ENCODE measurements around the gene NISCH. TPM values are rescaled to one million over a fixed set of nuclear protein-coding genes. Genes with fewer than 3 reads are reported as not detected.
A peak's percentile ranks its signal among the peaks of the same experiment; 100 is the strongest.

Gene NISCH
- polyA plus RNA-seq (2013, experiment 1 of 2): 55.5 TPM
- polyA plus RNA-seq (2013, experiment 2 of 2): 49.9 TPM

DNA sequence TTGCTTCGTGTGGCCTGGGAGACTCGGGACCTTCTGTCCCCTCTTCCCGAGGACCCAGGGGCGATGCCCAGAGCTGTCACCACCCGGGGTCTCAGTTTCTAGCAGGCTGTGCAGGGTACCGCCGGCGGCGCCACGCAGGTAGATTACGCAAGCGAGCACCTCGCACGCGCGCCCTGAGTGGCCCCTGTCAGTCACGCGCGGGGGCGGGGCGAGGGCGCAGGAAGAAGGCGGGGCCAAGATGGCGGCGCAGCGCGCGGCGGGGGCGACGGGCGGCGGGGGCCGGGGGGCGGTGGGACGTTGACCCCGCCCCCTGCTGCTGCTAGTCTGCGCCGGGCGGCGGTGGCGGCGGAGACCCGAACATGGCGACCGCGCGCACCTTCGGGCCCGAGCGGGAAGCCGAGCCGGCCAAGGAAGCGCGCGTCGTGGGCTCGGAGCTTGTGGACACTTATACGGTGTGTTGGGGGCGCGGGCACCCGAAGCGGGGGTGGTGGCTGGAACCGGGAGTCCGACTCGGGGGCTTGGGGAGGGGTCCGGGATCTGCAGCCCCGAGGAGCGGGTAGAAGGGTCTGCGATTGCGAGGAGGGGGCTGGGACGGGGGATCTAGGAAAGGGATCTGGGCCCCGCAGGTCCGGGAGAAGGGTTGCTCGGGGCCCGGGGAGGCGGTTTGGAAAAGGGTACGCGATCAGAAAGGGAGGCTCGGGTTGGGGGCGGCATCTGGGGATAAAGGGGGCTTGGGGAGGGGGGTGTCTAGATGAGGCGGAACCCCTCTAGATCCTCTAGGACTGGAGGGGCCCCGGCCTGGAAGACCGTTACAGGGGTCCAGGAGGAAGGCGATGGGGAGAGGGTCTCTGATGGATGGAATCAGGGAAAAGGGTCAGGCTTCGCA lies at the start of gene NISCH:
Gene NISCH (plus strand): TSS at position 322 of the 886 bp plus-strand sequence. CDS start 38 bp downstream, at position 360.
- Histone ChIP-seq H3K4ac (ENCODE audit: low read depth in 1 of 2, low read length in 2 of 2) (peak within 1 kb of the TSS; percentile 61 to 75), H3K27me3 (ENCODE audit: control insufficient read depth in 1 of 2, insufficient read depth in 1 of 2, low read length in 2 of 2) (no peaks in the 10 kb centered on the region), H4K91ac (ENCODE audit: low read length) (peak within 1 kb of the TSS; percentile 54), H3K4me1 (ENCODE audit: control insufficient read depth, insufficient read depth, low read depth, low read length) (peaks cover 24% of the 10 kb centered on the region), H2AK5ac (ENCODE audit: low read length, severe bottlenecking) (peak within 1 kb of the TSS; percentile 27), H3K27ac (ENCODE audit: low read length, poor library complexity, severe bottlenecking) (peak within 1 kb of the TSS; percentile 53), H3K4me3 (ENCODE audit: insufficient read depth in 1 of 2, low read depth in 1 of 2, low read length in 2 of 2) (peak within 1 kb of the TSS; percentile 75 to 96), H3K14ac (ENCODE audit: low read length in 2 of 2) (peak within 1 kb of the TSS; percentile 58 to 71), H3K36me3 (ENCODE audit: control insufficient read depth in 1 of 2, insufficient read depth in 2 of 2, low read depth in 1 of 2, low read length in 2 of 2) (peaks cover 24 to 29% of the 10 kb centered on the region in 2 experiments), H3K9ac (ENCODE audit: low read length) (peak within 1 kb of the TSS; percentile 95), H3K23ac (ENCODE audit: low read length in 2 of 2) (peak within 1 kb of the TSS in 1 of 2 experiments; percentile 86), H2BK12ac (ENCODE audit: low read length in 2 of 2) (peak within 1 kb of the TSS; percentile 61 to 68), H2AFZ (ENCODE audit: low read depth, low read length) (peak within 1 kb of the TSS; percentile 33), H3K79me1 (replicated peaks; ENCODE audit: low read length, poor library complexity, severe bottlenecking) (peaks cover 11% of the 10 kb centered on the region), H3K9me3 (ENCODE audit: control insufficient read depth, low read length) (no peaks in the 10 kb centered on the region), H2BK5ac (ENCODE audit: low read depth, low read length, poor library complexity, severe bottlenecking) (no peak within 1 kb of the TSS), H2BK15ac (ENCODE audit: low read depth, poor library complexity, severe bottlenecking) (peak within 1 kb of the TSS; percentile 91), H2BK120ac (ENCODE audit: low read depth, low read length) (peak within 1 kb of the TSS; percentile 80), H3K4me2 (ENCODE audit: low read length, poor library complexity, severe bottlenecking) (peak within 1 kb of the TSS; percentile 59), H3K18ac (ENCODE audit: low read depth in 1 of 2, low read length in 2 of 2) (peak within 1 kb of the TSS; percentile 81 to 95), H4K8ac (ENCODE audit: low read length) (peak within 1 kb of the TSS; percentile 92)
- DNase-seq: peak; percentile 75
- 1% methylated on average over 63 of the region's 86 CpGs for WGBS

GRCh38 chr3:52406231-52406661 lies 49.2 kb upstream of the NISCH start:
- Histone ChIP-seq H2AFZ (ENCODE audit: low read depth, low read length) (no peak overlapping the region), H4K91ac (ENCODE audit: low read length) (peak overlapping the region; percentile 61), H3K9ac (ENCODE audit: low read length) (no peak overlapping the region), H3K27ac (ENCODE audit: low read length, poor library complexity, severe bottlenecking) (no peak overlapping the region), H2BK12ac (ENCODE audit: low read length in 2 of 2) (no peak overlapping the region), H2BK5ac (ENCODE audit: low read depth, low read length, poor library complexity, severe bottlenecking) (no peak overlapping the region), H3K36me3 (ENCODE audit: control insufficient read depth in 1 of 2, insufficient read depth in 2 of 2, low read depth in 1 of 2, low read length in 2 of 2) (peaks cover 71 to 74% of the 10 kb centered on the region in 2 experiments), H2BK120ac (ENCODE audit: low read depth, low read length) (no peak overlapping the region), H3K4ac (ENCODE audit: low read depth in 1 of 2, low read length in 2 of 2) (no peak overlapping the region), H2BK15ac (ENCODE audit: low read depth, poor library complexity, severe bottlenecking) (no peak overlapping the region), H3K4me1 (ENCODE audit: control insufficient read depth, insufficient read depth, low read depth, low read length) (peaks cover 16% of the 10 kb centered on the region), H2AK5ac (ENCODE audit: low read length, severe bottlenecking) (no peak overlapping the region), H3K23ac (ENCODE audit: low read length in 2 of 2) (no peak overlapping the region), H3K79me1 (replicated peaks; ENCODE audit: low read length, poor library complexity, severe bottlenecking) (peaks cover 49% of the 10 kb centered on the region), H3K14ac (ENCODE audit: low read length in 2 of 2) (no peak overlapping the region), H3K27me3 (ENCODE audit: control insufficient read depth in 1 of 2, insufficient read depth in 1 of 2, low read length in 2 of 2) (no peaks in the 10 kb centered on the region), H3K4me3 (ENCODE audit: insufficient read depth in 1 of 2, low read depth in 1 of 2, low read length in 2 of 2) (no peak overlapping the region), H4K8ac (ENCODE audit: low read length) (peak overlapping the region; percentile 0), H3K18ac (ENCODE audit: low read depth in 1 of 2, low read length in 2 of 2) (no peak overlapping the region), H3K9me3 (ENCODE audit: control insufficient read depth, low read length) (no peaks in the 10 kb centered on the region), H3K4me2 (ENCODE audit: low read length, poor library complexity, severe bottlenecking) (no peak overlapping the region)
- 96% methylated on average over 11 of the region's 11 CpGs for WGBS
- no peak for DNase-seq

GRCh38 chr3:52406791-52407510 lies 48.5 kb upstream of the NISCH start:
- Histone ChIP-seq H2BK5ac (ENCODE audit: low read depth, low read length, poor library complexity, severe bottlenecking) (no peak overlapping the region), H3K18ac (ENCODE audit: low read depth in 1 of 2, low read length in 2 of 2) (no peak overlapping the region), H3K9me3 (ENCODE audit: control insufficient read depth, low read length) (no peaks in the 10 kb centered on the region), H4K91ac (ENCODE audit: low read length) (no peak overlapping the region), H3K4ac (ENCODE audit: low read depth in 1 of 2, low read length in 2 of 2) (no peak overlapping the region), H3K9ac (ENCODE audit: low read length) (no peak overlapping the region), H2BK12ac (ENCODE audit: low read length in 2 of 2) (no peak overlapping the region), H3K4me3 (ENCODE audit: insufficient read depth in 1 of 2, low read depth in 1 of 2, low read length in 2 of 2) (no peak overlapping the region), H3K27ac (ENCODE audit: low read length, poor library complexity, severe bottlenecking) (no peak overlapping the region), H3K23ac (ENCODE audit: low read length in 2 of 2) (no peak overlapping the region), H3K79me1 (replicated peaks; ENCODE audit: low read length, poor library complexity, severe bottlenecking) (peaks cover 53% of the 10 kb centered on the region), H3K14ac (ENCODE audit: low read length in 2 of 2) (no peak overlapping the region), H4K8ac (ENCODE audit: low read length) (no peak overlapping the region), H3K27me3 (ENCODE audit: control insufficient read depth in 1 of 2, insufficient read depth in 1 of 2, low read length in 2 of 2) (no peaks in the 10 kb centered on the region), H3K4me1 (ENCODE audit: control insufficient read depth, insufficient read depth, low read depth, low read length) (peaks cover 21% of the 10 kb centered on the region), H2AK5ac (ENCODE audit: low read length, severe bottlenecking) (no peak overlapping the region), H2BK120ac (ENCODE audit: low read depth, low read length) (no peak overlapping the region), H3K36me3 (ENCODE audit: control insufficient read depth in 1 of 2, insufficient read depth in 2 of 2, low read depth in 1 of 2, low read length in 2 of 2) (peaks cover 64 to 67% of the 10 kb centered on the region in 2 experiments), H2BK15ac (ENCODE audit: low read depth, poor library complexity, severe bottlenecking) (no peak overlapping the region), H2AFZ (ENCODE audit: low read depth, low read length) (no peak overlapping the region), H3K4me2 (ENCODE audit: low read length, poor library complexity, severe bottlenecking) (no peak overlapping the region)
- DNase-seq: no peak
- WGBS: 97% methylated on average over 20 of the region's 20 CpGs

DNA sequence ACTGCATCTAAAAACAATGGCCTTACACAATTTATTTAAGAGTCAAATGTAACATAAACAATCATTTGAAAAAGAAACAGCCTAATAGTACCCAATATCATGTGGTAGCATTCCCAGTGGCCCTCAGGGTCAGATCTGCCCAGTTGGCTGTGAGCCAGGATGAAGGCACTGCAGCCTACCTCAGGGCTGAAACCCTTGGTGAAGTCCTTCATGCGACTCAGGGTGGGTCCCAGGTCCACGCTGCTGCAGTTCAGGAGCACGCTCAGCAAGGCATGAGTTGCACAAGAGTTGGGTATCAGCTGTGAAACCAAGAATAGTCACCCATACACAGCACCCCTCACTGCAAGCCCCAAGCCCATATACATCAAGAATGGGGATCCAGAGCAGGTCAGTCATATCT lies 47.6 kb upstream of the NISCH start:
- Histone ChIP-seq H3K4me2 (ENCODE audit: low read length, poor library complexity, severe bottlenecking) (no peak overlapping the region), H3K27me3 (ENCODE audit: control insufficient read depth in 1 of 2, insufficient read depth in 1 of 2, low read length in 2 of 2) (no peaks in the 10 kb centered on the region), H3K36me3 (ENCODE audit: control insufficient read depth in 1 of 2, insufficient read depth in 2 of 2, low read depth in 1 of 2, low read length in 2 of 2) (peaks cover 56 to 60% of the 10 kb centered on the region in 2 experiments), H4K91ac (ENCODE audit: low read length) (no peak overlapping the region), H2BK12ac (ENCODE audit: low read length in 2 of 2) (no peak overlapping the region), H3K14ac (ENCODE audit: low read length in 2 of 2) (no peak overlapping the region), H2BK120ac (ENCODE audit: low read depth, low read length) (no peak overlapping the region), H3K4me3 (ENCODE audit: insufficient read depth in 1 of 2, low read depth in 1 of 2, low read length in 2 of 2) (no peak overlapping the region), H3K27ac (ENCODE audit: low read length, poor library complexity, severe bottlenecking) (no peak overlapping the region), H3K9me3 (ENCODE audit: control insufficient read depth, low read length) (no peaks in the 10 kb centered on the region), H2BK5ac (ENCODE audit: low read depth, low read length, poor library complexity, severe bottlenecking) (no peak overlapping the region), H2AFZ (ENCODE audit: low read depth, low read length) (no peak overlapping the region), H3K18ac (ENCODE audit: low read depth in 1 of 2, low read length in 2 of 2) (no peak overlapping the region), H4K8ac (ENCODE audit: low read length) (peak overlapping the region; percentile 40), H3K4me1 (ENCODE audit: control insufficient read depth, insufficient read depth, low read depth, low read length) (peaks cover 22% of the 10 kb centered on the region), H2AK5ac (ENCODE audit: low read length, severe bottlenecking) (no peak overlapping the region), H3K9ac (ENCODE audit: low read length) (no peak overlapping the region), H3K79me1 (replicated peaks; ENCODE audit: low read length, poor library complexity, severe bottlenecking) (peaks cover 58% of the 10 kb centered on the region), H2BK15ac (ENCODE audit: low read depth, poor library complexity, severe bottlenecking) (no peak overlapping the region), H3K4ac (ENCODE audit: low read depth in 1 of 2, low read length in 2 of 2) (no peak overlapping the region), H3K23ac (ENCODE audit: low read length in 2 of 2) (no peak overlapping the region)
- 99% methylated on average over 3 of the region's 3 CpGs for WGBS
- no peak for DNase-seq

All from mesenchymal stem cell (in vitro differentiated cells and primary cell).